Neural cell (in vitro differentiated cells): ENCODE data around the gene UBE2I. TPM values are rescaled to one million over a fixed set of nuclear protein-coding genes. Genes with fewer than 3 reads are reported as not detected.

Experiments used
- H2AFZ ChIP-seq: fragments of 200-600, 300-800 bp; sonication (generic), shearing (Covaris generic); 2 replicates; pipeline ENCODE4 v1.6.0; 2014; ENCODE audit warnings: low read depth, mild to moderate bottlenecking, antibody characterized with exemption, low read length, moderate library complexity
- H3F3A ChIP-seq: fragments of 200-600 bp; shearing (Covaris generic); 2 replicates; pipeline ENCODE4 v1.6.1; 2016; ENCODE audit warnings: mild to moderate bottlenecking, moderate library complexity, mixed read lengths, antibody characterized with exemption, low read length; ENCODE audit not compliant: insufficient read depth, poor library complexity, severe bottlenecking
- H3K27ac ChIP-seq: fragments of 200-600, 300-800 bp; sonication (generic), shearing (Covaris generic); 2 replicates; pipeline ENCODE4 v1.5.1; 2014; ENCODE audit warnings: mild to moderate bottlenecking, low read length, moderate library complexity
- H3K27me3 ChIP-seq: fragments of 300-800, 200-600 bp; sonication (generic), shearing (Covaris generic); 2 replicates; pipeline ENCODE4 v1.6.0; 2014; ENCODE audit warnings: mild to moderate bottlenecking, low read depth, low read length, moderate library complexity; ENCODE audit not compliant: insufficient read depth
- H3K36me3 ChIP-seq: fragments of 300-800, 200-600 bp; sonication (generic), shearing (Covaris generic); 2 replicates; pipeline ENCODE4 v1.5.1; 2014; ENCODE audit warnings: mild to moderate bottlenecking, antibody characterized with exemption, low read length, moderate library complexity; ENCODE audit not compliant: insufficient read depth
- H3K4me2 ChIP-seq: fragments of 300-800, 200-600 bp; sonication (generic), shearing (Covaris generic); 2 replicates; pipeline ENCODE4 v1.6.0; 2014; ENCODE audit warnings: mild to moderate bottlenecking, low read length
- H3K4me3 ChIP-seq: fragments of 300-800, 200-600 bp; sonication (generic), shearing (Covaris generic); 2 replicates; pipeline ENCODE4 v1.5.1; 2014; ENCODE audit warnings: mild to moderate bottlenecking, low read length, moderate library complexity
- H3K79me2 ChIP-seq: fragments of 200-600 bp; shearing (Covaris generic); replicated peaks from 2 replicates; pipeline ENCODE4 v1.6.0; 2014; ENCODE audit warnings: mild to moderate bottlenecking, low read length, moderate library complexity; ENCODE audit not compliant: insufficient read depth
- H3K9ac ChIP-seq: fragments of 300-800, 200-600 bp; sonication (generic), shearing (Covaris generic); 2 replicates; pipeline ENCODE4 v1.6.1; 2016; ENCODE audit warnings: mild to moderate bottlenecking, low read length, mixed read lengths
- H3K9me2 ChIP-seq: fragments of 200-600 bp; shearing (Covaris generic); 2 replicates; pipeline ENCODE4 v1.6.1; 2016; ENCODE audit warnings: mild to moderate bottlenecking, low read length, mixed read lengths; ENCODE audit not compliant: insufficient read depth
- H3K9me3 ChIP-seq: fragments of 200-600, 300-800 bp; sonication (generic), shearing (Covaris generic); 2 replicates; pipeline ENCODE4 v1.6.1; 2016; ENCODE audit warnings: mild to moderate bottlenecking, mixed run types, low read length, moderate library complexity, mixed read lengths
- H4K20me1 ChIP-seq: fragments of 200-600 bp; shearing (Covaris generic); 2 replicates; pipeline ENCODE4 v1.6.1; 2016; ENCODE audit warnings: mild to moderate bottlenecking, mixed run types; ENCODE audit not compliant: insufficient read depth
- CTCF ChIP-seq: fragments of 450-650 bp; IDR thresholded peaks from 2 replicates; pipeline ENCODE4 v1.5.1; 2014; ENCODE audit warnings: antibody characterized with exemption, mild to moderate bottlenecking, moderate library complexity; ENCODE audit not compliant: poor library complexity, severe bottlenecking
- EP300 ChIP-seq: fragments of 450-650 bp; conservative IDR thresholded peaks from 2 replicates; pipeline ENCODE4 v1.6.1; 2014; ENCODE audit warnings: antibody characterized with exemption, mild to moderate bottlenecking, moderate library complexity; ENCODE audit not compliant: poor library complexity, severe bottlenecking
- EZH2 ChIP-seq: fragments of 200-600, 300-800 bp; shearing (Covaris generic), sonication (generic); IDR thresholded peaks from 2 replicates; pipeline ENCODE4 v1.6.1; 2014; ENCODE audit warnings: antibody characterized with exemption, low read length, borderline replicate concordance, mild to moderate bottlenecking; ENCODE audit not compliant: insufficient read depth, poor library complexity, severe bottlenecking
- MXI1 ChIP-seq: fragments of 450-650 bp; conservative IDR thresholded peaks from 2 replicates; pipeline ENCODE4 v1.6.1; 2014; ENCODE audit warnings: antibody characterized with exemption, mild to moderate bottlenecking; ENCODE audit not compliant: poor library complexity, severe bottlenecking
- POLR2AphosphoS5 ChIP-seq: IDR thresholded peaks from 2 replicates; pipeline ENCODE4 v1.6.1; 2012
- RAD21 ChIP-seq: fragments of 450-650 bp; conservative IDR thresholded peaks from 2 replicates; pipeline ENCODE4 v1.6.1; 2014; ENCODE audit warnings: antibody characterized with exemption, mild to moderate bottlenecking, moderate library complexity
- REST ChIP-seq: IDR thresholded peaks from 2 replicates; pipeline ENCODE4 v1.6.1; 2012; ENCODE audit warnings: borderline replicate concordance
- SMC3 ChIP-seq: fragments of 450-650 bp; conservative IDR thresholded peaks from 2 replicates; pipeline ENCODE4 v1.6.1; 2014; ENCODE audit warnings: antibody characterized with exemption, mild to moderate bottlenecking, moderate library complexity; ENCODE audit not compliant: poor library complexity
- TAF1 ChIP-seq: IDR thresholded peaks from 2 replicates; pipeline ENCODE4 v1.6.1; 2012; ENCODE audit warnings: low read depth
- polyA plus RNA-seq: library from polyadenylated mRNA; depleted of rRNA; stranded (reverse); fragments of >200 nt; gene quantifications from 2 replicates; pipeline ENCODE4 v1.2.3, GENCODE V29; 2014

The UBE2I gene
- polyA plus RNA-seq, 1 donor from 2014 or later: 111 TPM

GRCh38 chr16:1363501-1364041 lies 54.1 kb downstream of the UBE2I start:
- Histone ChIP-seq H3K27ac (no peak overlapping the region), H4K20me1 (no peaks in the 10 kb centered on the region), H3K4me3 (no peak overlapping the region), H2AFZ (no peak overlapping the region), H3K9me3 (no peaks in the 10 kb centered on the region), H3K36me3 (no peaks in the 10 kb centered on the region), H3K9me2 (no peaks in the 10 kb centered on the region), H3K27me3 (no peaks in the 10 kb centered on the region), H3K79me2 (no peaks in the 10 kb centered on the region), H3F3A (no peaks in the 10 kb centered on the region), H3K4me2 (no peak overlapping the region), H3K9ac (no peak overlapping the region)
- TF ChIP-seq MXI1: no peak
- TF ChIP-seq REST: no peak
- no peak for TF ChIP-seq RAD21
- TF ChIP-seq CTCF: peak; percentile 49

GRCh38 chr16:1364510-1364909 lies 55.1 kb downstream of the UBE2I start:
- Histone ChIP-seq H3K9ac (no peak overlapping the region), H3K4me3 (no peak overlapping the region), H3F3A (no peaks in the 10 kb centered on the region), H3K27me3 (no peaks in the 10 kb centered on the region), H3K9me3 (no peaks in the 10 kb centered on the region), H3K79me2 (no peaks in the 10 kb centered on the region), H3K27ac (no peak overlapping the region), H4K20me1 (no peaks in the 10 kb centered on the region), H3K36me3 (no peaks in the 10 kb centered on the region), H2AFZ (no peak overlapping the region), H3K9me2 (no peaks in the 10 kb centered on the region), H3K4me2 (no peak overlapping the region)
- no peak for TF ChIP-seq POLR2AphosphoS5
- no peak for TF ChIP-seq REST
- TF ChIP-seq RAD21: no peak
- no peak for TF ChIP-seq CTCF
- no peak for TF ChIP-seq EP300
- TF ChIP-seq TAF1: no peak
- no peak for TF ChIP-seq SMC3
- no peak for TF ChIP-seq MXI1
- no peak for TF ChIP-seq EZH2
